ENCODE data around the gene LPCAT3. TPM values are rescaled to one million over a fixed set of nuclear protein-coding genes. Genes with fewer than 3 reads are reported as not detected.

LPCAT3 gene
- total and polyA plus RNA-seq, 2 of the 13 experiments (the other 11 are each of a cell fraction or from before 2014, with no cell fraction given), result 44.5 to 64.3 TPM

GRCh38 chr12:6941267-6941666, 77.0 kb downstream of the LPCAT3 start:
- intact Hi-C loops (cut with micrococcal nuclease; ENCODE audit: unreplicated experiment), result no loop called here
- no peak overlapping the region for H3K4me3 ChIP-seq (replicated peaks in 1 of 3; ENCODE audit: insufficient read depth in 1 of 3, low read depth in 2 of 3, low read length in 3 of 3)
- no peaks in the 10 kb centered on the region for H3K79me2 ChIP-seq (ENCODE audit: insufficient read depth, low read length)
- DNase-seq (ENCODE audit: low spot score) (no peak), ATAC-seq (no peak), FAIRE-seq (no peak)
- H2AFZ ChIP-seq (ENCODE audit: low read length), result no peak overlapping the region
- CTCF ChIA-PET (ENCODE audit: low intra/inter-chr PET ratio, low total read pairs), result no interaction called here
- POLR2A ChIA-PET, result interaction anchor here (1.1 to 1.6 kb wide), 3 partner anchors 12 to 73 kb away, joined by 3 to 7 read pairs (median 4); partner anchors contain the start of gene TPI1
- BruUV-seq (replicated peaks), result no TSS peak
- in situ Hi-C loops (cut with HindIII; ENCODE audit: extremely low pct_ligation_motif_present, low pct_unique_long_range_greater_than_20kb), result loop anchor here (10.0 kb wide), 1 partner anchor 174 kb away; no protein-coding TSS in a partner anchor
- no peak overlapping the region for H3K4me2 ChIP-seq (ENCODE audit: low read depth, low read length)
- no peaks in the 10 kb centered on the region for H3K9me3 ChIP-seq (ENCODE audit: low read length)
- H3K27ac ChIP-seq (ENCODE audit: extremely low read length, insufficient read depth, low read length), result no peak overlapping the region
- no peak overlapping the region for H3K9ac ChIP-seq (ENCODE audit: insufficient read depth, low read depth, low read length)
- no peaks in the 10 kb centered on the region for H4K20me1 ChIP-seq (ENCODE audit: insufficient read depth, low read length)
- 97% methylated on average over 8 of the region's 12 CpGs for WGBS (ENCODE audit: low lambda C conversion rate)
- TF ChIP-seq IKZF5 (CRISPR knock-in tag; IDR thresholded peaks at IDR 0.05) (no peak), AGO2 (optimal IDR thresholded peaks at IDR 0.05; ENCODE audit: low read depth, low read length) (peak; percentile 69), ZBTB33 (CRISPR knock-in tag; IDR thresholded peaks at IDR 0.05) (0 out of 2 replicates have a peak, but pooled peaks have one; percentile 33), HOXA3 (CRISPR knock-in tag; IDR thresholded peaks at IDR 0.05) (no peak), ZNF503 (CRISPR knock-in tag; IDR thresholded peaks at IDR 0.05) (no peak), ZNF460 (CRISPR knock-in tag; IDR thresholded peaks at IDR 0.05; ENCODE audit: borderline replicate concordance) (no peak), ZNF530 (CRISPR knock-in tag; IDR thresholded peaks at IDR 0.05; ENCODE audit: low read depth) (no peak)
- H3K4me1 ChIP-seq (ENCODE audit: insufficient read depth, low read length), result peaks cover 47% of the 10 kb centered on the region
- peaks cover 0 to 12% of the 10 kb centered on the region in 2 experiments; a peak in 2 of 5 replicates for H3K36me3 ChIP-seq (replicated peaks in 1 of 2; ENCODE audit: control insufficient read depth in 1 of 2, insufficient read depth in 2 of 2, low read length in 2 of 2)
- no peaks in the 10 kb centered on the region for H3K27me3 ChIP-seq (ENCODE audit: control insufficient read depth in 1 of 2, insufficient read depth in 2 of 2, low read length in 2 of 2)

Measured in HepG2 (cell line).